SK-N-SH (cell line): ENCODE data around the gene FRMPD4.

Experiments
- CHD2 ChIP-seq: fragments of 150-350 bp; IDR thresholded peaks from 2 replicates; pipeline ENCODE4 v1.6.1; 2018; ENCODE audit warnings: low read length; ENCODE audit not compliant: partially characterized antibody
- CTCF ChIP-seq: fragments of 200-600 bp; sonication (generic); IDR thresholded peaks from 2 replicates; pipeline ENCODE4 v1.6.1; 2017; ENCODE audit warnings: antibody characterized with exemption, mild to moderate bottlenecking, moderate library complexity
- FOXM1 ChIP-seq: IDR thresholded peaks from 2 replicates; pipeline ENCODE4 v1.4.0; 2012; ENCODE audit warnings: low read depth, mild to moderate bottlenecking
- JUND ChIP-seq: IDR thresholded peaks from 2 replicates; pipeline ENCODE4 v1.4.0; 2012
- MAX ChIP-seq: IDR thresholded peaks from 2 replicates; pipeline ENCODE4 v1.4.0; 2012; ENCODE audit warnings: low read depth
- NRF1 ChIP-seq: IDR thresholded peaks from 2 replicates; pipeline ENCODE4 v1.6.1; 2012; ENCODE audit warnings: low read depth, mild to moderate bottlenecking, low read length
- TF ChIP-seq, protein P1 (sequence below): IDR thresholded peaks from 2 replicates; pipeline ENCODE4 v1.4.0; 2012; ENCODE audit warnings: low read depth, borderline replicate concordance
- TF ChIP-seq, protein P2 (sequence below): fragments of 150-350 bp; IDR thresholded peaks from 2 replicates; pipeline ENCODE4 v1.6.1; 2017; ENCODE audit warnings: antibody characterized with exemption, low read length, low read depth, borderline replicate concordance
- TF ChIP-seq, protein P3 (sequence below): fragments of 150-350 bp; IDR thresholded peaks from 2 replicates; pipeline ENCODE4 v1.6.1; 2016; ENCODE audit warnings: mild to moderate bottlenecking, low read depth, low read length

DNA sequence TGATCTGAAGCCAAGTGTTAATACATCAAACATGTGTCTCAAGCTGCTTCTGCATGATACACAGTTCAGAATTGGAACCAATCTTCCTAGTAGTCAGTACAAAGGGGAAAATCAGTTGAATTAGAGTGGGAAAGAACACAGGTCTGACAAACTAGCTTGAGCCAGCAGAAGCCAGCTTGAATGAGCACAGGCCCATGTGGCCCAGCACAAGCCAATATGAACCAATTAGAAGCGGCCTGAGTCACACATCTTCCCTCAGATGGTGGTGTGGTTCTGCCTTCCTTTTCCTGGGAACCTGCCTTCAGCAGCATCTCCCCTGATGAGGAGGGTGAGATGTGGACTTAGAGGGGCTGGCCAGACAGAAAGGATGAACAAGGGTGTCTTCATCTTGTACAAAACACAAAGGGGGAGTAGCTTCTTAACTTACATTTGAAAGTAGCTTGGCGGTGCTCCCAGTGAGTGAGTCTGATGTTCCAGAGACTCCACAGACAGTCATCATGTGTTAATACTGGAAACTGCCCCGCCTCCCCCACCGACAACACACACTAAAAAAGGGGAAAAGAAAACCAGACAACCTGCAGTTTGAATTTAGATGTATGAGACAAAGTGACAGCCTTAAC lies 72.0 kb downstream of the FRMPD4 start:
- TF ChIP-seq JUND = no peak
- TF ChIP-seq MAX = no peak
- no peak for TF ChIP-seq NRF1
- no peak for TF ChIP-seq CTCF
- TF ChIP-seq CHD2 = no peak
- TF ChIP-seq FOXM1 = no peak
- TF ChIP-seq, protein P1, sequence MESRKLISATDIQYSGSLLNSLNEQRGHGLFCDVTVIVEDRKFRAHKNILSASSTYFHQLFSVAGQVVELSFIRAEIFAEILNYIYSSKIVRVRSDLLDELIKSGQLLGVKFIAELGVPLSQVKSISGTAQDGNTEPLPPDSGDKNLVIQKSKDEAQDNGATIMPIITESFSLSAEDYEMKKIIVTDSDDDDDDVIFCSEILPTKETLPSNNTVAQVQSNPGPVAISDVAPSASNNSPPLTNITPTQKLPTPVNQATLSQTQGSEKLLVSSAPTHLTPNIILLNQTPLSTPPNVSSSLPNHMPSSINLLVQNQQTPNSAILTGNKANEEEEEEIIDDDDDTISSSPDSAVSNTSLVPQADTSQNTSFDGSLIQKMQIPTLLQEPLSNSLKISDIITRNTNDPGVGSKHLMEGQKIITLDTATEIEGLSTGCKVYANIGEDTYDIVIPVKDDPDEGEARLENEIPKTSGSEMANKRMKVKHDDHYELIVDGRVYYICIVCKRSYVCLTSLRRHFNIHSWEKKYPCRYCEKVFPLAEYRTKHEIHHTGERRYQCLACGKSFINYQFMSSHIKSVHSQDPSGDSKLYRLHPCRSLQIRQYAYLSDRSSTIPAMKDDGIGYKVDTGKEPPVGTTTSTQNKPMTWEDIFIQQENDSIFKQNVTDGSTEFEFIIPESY = no peak
- TF ChIP-seq, protein P2, sequence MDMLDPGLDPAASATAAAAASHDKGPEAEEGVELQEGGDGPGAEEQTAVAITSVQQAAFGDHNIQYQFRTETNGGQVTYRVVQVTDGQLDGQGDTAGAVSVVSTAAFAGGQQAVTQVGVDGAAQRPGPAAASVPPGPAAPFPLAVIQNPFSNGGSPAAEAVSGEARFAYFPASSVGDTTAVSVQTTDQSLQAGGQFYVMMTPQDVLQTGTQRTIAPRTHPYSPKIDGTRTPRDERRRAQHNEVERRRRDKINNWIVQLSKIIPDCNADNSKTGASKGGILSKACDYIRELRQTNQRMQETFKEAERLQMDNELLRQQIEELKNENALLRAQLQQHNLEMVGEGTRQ = no peak
- TF ChIP-seq, protein P3, sequence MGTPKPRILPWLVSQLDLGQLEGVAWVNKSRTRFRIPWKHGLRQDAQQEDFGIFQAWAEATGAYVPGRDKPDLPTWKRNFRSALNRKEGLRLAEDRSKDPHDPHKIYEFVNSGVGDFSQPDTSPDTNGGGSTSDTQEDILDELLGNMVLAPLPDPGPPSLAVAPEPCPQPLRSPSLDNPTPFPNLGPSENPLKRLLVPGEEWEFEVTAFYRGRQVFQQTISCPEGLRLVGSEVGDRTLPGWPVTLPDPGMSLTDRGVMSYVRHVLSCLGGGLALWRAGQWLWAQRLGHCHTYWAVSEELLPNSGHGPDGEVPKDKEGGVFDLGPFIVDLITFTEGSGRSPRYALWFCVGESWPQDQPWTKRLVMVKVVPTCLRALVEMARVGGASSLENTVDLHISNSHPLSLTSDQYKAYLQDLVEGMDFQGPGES = no peak
